H1 (cell line): ENCODE results near the gene RPL32. TPM values are rescaled to one million over a fixed set of nuclear protein-coding genes. Genes with fewer than 3 reads are reported as not detected.
"Not testable (repeated sequence)": the region's sequence is repeated elsewhere in the genome, so short reads cannot be mapped to it uniquely, and the experiment has no call there.

Experiments
- CTCF ChIA-PET: fragments of 300-600 bp; sonication (Branson Sonifier 250); formaldehyde crosslinking; loops from one replicate; lab custom pipeline; 2021; ENCODE audit not compliant: partially characterized antibody; lab: Charles Lee
- POLR2A ChIA-PET: fragments of 300-600 bp; sonication (Branson Sonifier 250); formaldehyde crosslinking; loops from one replicate; lab custom pipeline; 2021; ENCODE audit warnings: inconsistent platforms; ENCODE audit not compliant: partially characterized antibody; lab: Charles Lee
- DNase-seq, 2 experiments: peaks; one replicate each; pipeline versions ENCODE4 v3.0.0 to v3.0.0-alpha.2; 2010 to 2022; ENCODE audit warnings: low spot score in 2 of 2, low read depth in 1 of 2, mixed read lengths in 1 of 2
- FAIRE-seq: peaks from 2 replicates; lab custom pipeline; 2011; peaks lifted over from hg19 to GRCh38; lab: Jason Lieb, UNC
- H2AFZ ChIP-seq: 2 replicates; pipeline ENCODE4 v1.8.1; 2012; ENCODE audit warnings: low read length, inconsistent platforms
- H2AK5ac ChIP-seq: 2 replicates; pipeline ENCODE4 v1.6.1; 2013; ENCODE audit warnings: low read depth, low read length
- H2BK120ac ChIP-seq: replicated peaks from 2 replicates; pipeline ENCODE3; 2013; ENCODE audit warnings: low read depth, low read length, inconsistent platforms
- H2BK12ac ChIP-seq: 2 replicates; pipeline ENCODE4 v1.6.1; 2013; ENCODE audit warnings: low read depth, low read length
- H2BK15ac ChIP-seq: 2 replicates; pipeline ENCODE4 v1.6.1; 2013; ENCODE audit warnings: low read length
- H2BK20ac ChIP-seq: 2 replicates; pipeline ENCODE4 v1.6.1; 2013; ENCODE audit warnings: low read length
- H2BK5ac ChIP-seq: 2 replicates; pipeline ENCODE4 v1.6.1; 2013; ENCODE audit warnings: low read depth, low read length
- H3K14ac ChIP-seq: 2 replicates; pipeline ENCODE4 v1.6.1; 2013; ENCODE audit warnings: inconsistent platforms; ENCODE audit not compliant: insufficient read length
- H3K18ac ChIP-seq: 2 replicates; pipeline ENCODE4 v1.6.1; 2013; ENCODE audit warnings: low read length; ENCODE audit errors: extremely low read depth
- H3K23ac ChIP-seq: 2 replicates; pipeline ENCODE4 v1.6.1; 2013; ENCODE audit warnings: inconsistent platforms; ENCODE audit not compliant: insufficient read length
- H3K23me2 ChIP-seq: 2 replicates; pipeline ENCODE4 v1.6.1; 2013; ENCODE audit warnings: low read depth, low read length
- H3K27ac ChIP-seq: 2 replicates; pipeline ENCODE4 v1.6.1; 2011; ENCODE audit warnings: low read depth, low read length, inconsistent platforms
- H3K27me3 ChIP-seq, 4 experiments: replicated peaks in 1 of 4; 1 replicate in 1 of 4; 2 replicates in 3 of 4; pipeline versions ENCODE4 v1.6.1 to v1.8.1; 2011 to 2013; ENCODE audit warnings: low read length in 3 of 4, mild to moderate bottlenecking in 3 of 4, inconsistent platforms in 2 of 4, mixed read lengths in 2 of 4, moderate library complexity in 1 of 4; ENCODE audit not compliant: control insufficient read depth in 3 of 4, insufficient read depth in 3 of 4; ENCODE audit errors: extremely low read depth in 1 of 4
- H3K36me3 ChIP-seq, 4 experiments: 2 replicates each; pipeline versions ENCODE4 v1.6.1 to v1.8.1; 2011 to 2013; ENCODE audit warnings: mild to moderate bottlenecking in 4 of 4, low read length in 3 of 4, moderate library complexity in 2 of 4, control low read depth in 1 of 4, inconsistent platforms in 1 of 4; ENCODE audit not compliant: insufficient read depth in 4 of 4, control insufficient read depth in 2 of 4
- H3K4ac ChIP-seq: replicated peaks from 2 replicates; pipeline ENCODE3; 2013; ENCODE audit warnings: low read length, low read depth, mixed read lengths, inconsistent platforms; ENCODE audit not compliant: insufficient read length
- H3K4me1 ChIP-seq, 4 experiments: replicated peaks in 1 of 4; 1 replicate in 1 of 4; 2 replicates in 3 of 4; pipeline versions ENCODE4 v1.6.1 to v1.8.1; 2011 to 2013; ENCODE audit warnings: low read length in 3 of 4, inconsistent platforms in 2 of 4, mixed read lengths in 1 of 4; ENCODE audit not compliant: insufficient read depth in 4 of 4, control insufficient read depth in 3 of 4
- H3K4me2 ChIP-seq, 2 experiments: 2 replicates each; pipeline versions ENCODE4 v1.6.1 to v1.8.1; 2011 to 2013; ENCODE audit warnings: low read depth in 2 of 2, low read length in 2 of 2, control low read depth in 1 of 2, inconsistent platforms in 1 of 2, mild to moderate bottlenecking in 1 of 2; ENCODE audit not compliant: insufficient read depth in 1 of 2
- H3K4me3 ChIP-seq, 4 experiments: fragments of 200-600, 300-600 bp in 1 of 4; sonication (generic), shearing (Covaris generic), sonication (Bioruptor Twin) in 1 of 4; 2 replicates each; pipeline versions ENCODE4 v1.5.1 to v1.8.1; 2011 to 2016; ENCODE audit warnings: low read length in 4 of 4, low read depth in 3 of 4, control low read depth in 2 of 4, inconsistent platforms in 2 of 4, mild to moderate bottlenecking in 2 of 4, mixed read lengths in 1 of 4, moderate library complexity in 1 of 4; ENCODE audit not compliant: insufficient read depth in 2 of 4; ENCODE audit errors: extremely low read depth in 1 of 4
- H3K56ac ChIP-seq: replicated peaks from 2 replicates; pipeline ENCODE3; 2013; ENCODE audit warnings: low read depth, mild to moderate bottlenecking, mixed read lengths, low read length, inconsistent platforms; ENCODE audit not compliant: insufficient read length
- H3K79me1 ChIP-seq: 2 replicates; pipeline ENCODE4 v1.6.1; 2013; ENCODE audit warnings: low read depth, low read length, control low read depth
- H3K79me2 ChIP-seq, 2 experiments: 2 replicates each; pipeline versions ENCODE4 v1.6.1 to v1.8.1; 2012 to 2013; ENCODE audit warnings: low read length in 2 of 2, mild to moderate bottlenecking in 2 of 2, inconsistent platforms in 1 of 2; ENCODE audit not compliant: insufficient read depth in 2 of 2, control insufficient read depth in 1 of 2
- H3K9ac ChIP-seq, 4 experiments: replicated peaks in 1 of 4; 1 replicate in 1 of 4; 2 replicates in 3 of 4; pipeline versions ENCODE4 v1.6.1 to v1.8.1; 2011 to 2013; ENCODE audit warnings: low read depth in 3 of 4, low read length in 3 of 4, control low read depth in 2 of 4, mild to moderate bottlenecking in 2 of 4, moderate library complexity in 2 of 4, inconsistent platforms in 1 of 4; ENCODE audit errors: extremely low read depth in 1 of 4
- H3K9me3 ChIP-seq, 2 experiments: 2 replicates each; pipeline versions ENCODE4 v1.6.1 to v1.8.1; 2012 to 2013; ENCODE audit warnings: mild to moderate bottlenecking in 2 of 2, moderate library complexity in 2 of 2, control low read depth in 1 of 2, inconsistent platforms in 1 of 2, low read depth in 1 of 2, low read length in 1 of 2, mixed read lengths in 1 of 2; ENCODE audit not compliant: insufficient read depth in 2 of 2
- H4K20me1 ChIP-seq, 2 experiments: replicated peaks in 1 of 2; 2 replicates each; pipeline versions ENCODE3 to v1.8.1; 2011 to 2013; ENCODE audit warnings: inconsistent platforms in 2 of 2, low read length in 2 of 2, mild to moderate bottlenecking in 1 of 2; ENCODE audit not compliant: insufficient read depth in 2 of 2, control insufficient read depth in 1 of 2
- H4K5ac ChIP-seq: 2 replicates; pipeline ENCODE4 v1.6.1; 2013; ENCODE audit warnings: low read length, low read depth, mixed read lengths, inconsistent platforms; ENCODE audit not compliant: insufficient read length
- H4K8ac ChIP-seq: 2 replicates; pipeline ENCODE4 v1.8.0; 2013; ENCODE audit warnings: mild to moderate bottlenecking, moderate library complexity, low read length, inconsistent platforms; ENCODE audit not compliant: insufficient read depth; ENCODE audit errors: extremely low read depth
- H4K91ac ChIP-seq: replicated peaks from 2 replicates; pipeline ENCODE3; 2013; ENCODE audit warnings: low read length, mixed read lengths, inconsistent platforms; ENCODE audit not compliant: insufficient read length
- WGBS, 2 experiments: shearing (Covaris generic) in 1 of 2; methylation state at CpG; one replicate each; pipeline versions ENCODE4 v1.1.6 to v1.1.7; 2013 to 2015; ENCODE audit warnings: low lambda C conversion rate in 2 of 2, mixed read lengths in 2 of 2, inconsistent platforms in 1 of 2, low coverage in 1 of 2, missing lambda C conversion rate in 1 of 2; ENCODE audit not compliant: insufficient replicate concordance in 2 of 2, insufficient coverage in 1 of 2, insufficient read length in 1 of 2; ENCODE audit errors: extremely low coverage in 1 of 2, missing lambda C conversion rate in 1 of 2; 5-methylcytosine and 5-hydroxymethylcytosine counted together
- polyA plus RNA-seq, 7 experiments: library from polyadenylated mRNA; depleted of rRNA in 3 of 7; stranded (reverse) in 5 of 7; unstranded in 2 of 7; fragments of >200 nt in 5 of 7; fragments of 200-250 nt in 2 of 7; gene quantifications; 1 replicate in 5 of 7; 2 replicates in 1 of 7; 4 replicates in 1 of 7; pipeline versions ENCODE4 v1.2.1 to v1.2.3, GENCODE V29; 2011 to 2013; ENCODE audit warnings: missing spikeins in 2 of 7, mixed read lengths in 2 of 7
- total RNA-seq: library from RNA; stranded (reverse); fragmentation: NEBNext Ultra II Directional; extraction: Animal tissue kit (Norgen Biotek cat#: 25700); gene quantifications from 2 replicates; pipeline ENCODE4 v1.2.1, GENCODE V29; 2021

The RPL32 gene
- total and polyA plus RNA-seq, 2 of the 8 experiments (the other 6 are each of a cell fraction or from before 2014, with no cell fraction given): 1,443 to 2,043 TPM

DNA sequence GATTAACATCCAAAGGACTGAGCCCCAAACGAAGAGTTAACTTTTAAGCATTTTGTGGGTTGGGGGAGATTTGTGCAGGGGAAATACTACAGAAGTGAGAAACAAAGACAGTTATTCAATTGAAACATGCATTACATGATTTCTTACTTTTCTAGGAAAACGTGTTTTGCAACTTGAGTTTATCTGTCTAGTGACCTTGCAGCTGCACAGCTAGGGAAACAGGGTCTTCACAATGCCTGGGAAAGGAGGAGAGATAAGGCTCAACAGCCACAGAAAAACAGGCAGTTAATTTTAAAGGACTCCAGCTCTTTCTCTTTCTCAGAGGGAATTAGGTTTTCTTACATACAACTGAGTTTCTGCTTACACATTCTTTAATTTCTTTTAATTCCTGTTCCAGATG is 37.4 kb upstream of the RPL32 start:
- H4K5ac ChIP-seq, H2AK5ac ChIP-seq, H2BK12ac ChIP-seq, H3K56ac ChIP-seq, H2BK20ac ChIP-seq, H2AFZ ChIP-seq, DNase-seq, H3K36me3 ChIP-seq, H4K20me1 ChIP-seq, H3K4ac ChIP-seq, H4K91ac ChIP-seq, H3K14ac ChIP-seq, H3K9ac ChIP-seq, H3K9me3 ChIP-seq, H3K27ac ChIP-seq, H3K23me2 ChIP-seq, H2BK15ac ChIP-seq, H3K4me1 ChIP-seq, H3K4me3 ChIP-seq, H3K79me1 ChIP-seq, H3K18ac ChIP-seq, FAIRE-seq, H3K79me2 ChIP-seq, H3K4me2 ChIP-seq, H3K23ac ChIP-seq, H2BK5ac ChIP-seq, H2BK120ac ChIP-seq, H4K8ac ChIP-seq: not testable (repeated sequence)
- POLR2A ChIA-PET: interaction anchor here (1.1 to 2.2 kb wide), 4 partner anchors 13 to 53 kb away, joined by 3 to 6 read pairs (median 4); partner anchors contain the start of gene RPL32
- 92% methylated on average over 2 of the region's 2 CpGs; no CpG with 5 or more reads in 1 of the 2 experiments for WGBS, 2 experiments
- peaks cover 0 to 14% (median 8%) of the 10 kb centered on the region in 4 experiments; a peak in 3 of 7 replicates for H3K27me3 ChIP-seq
- CTCF ChIA-PET: interaction anchor here (1.4 to 21.3 kb wide), 4 partner anchors 10 to 37 kb away, joined by 4 to 353 read pairs (median 26); partner anchors contain the start of gene RPL32
